OCI-LY1 (cell line): ENCODE results near the gene ATP8A1.

Source experiments
- CTCF ChIP-seq: fragments of 200-600 bp; sonication (generic), shearing (Covaris generic); IDR thresholded peaks from 2 replicates; pipeline ENCODE4 v1.5.1; 2017; ENCODE audit warnings: mild to moderate bottlenecking, antibody characterized with exemption, low read length, moderate library complexity, mixed read lengths
- EZH2 ChIP-seq: fragments of 200-600 bp; sonication (generic), shearing (Covaris generic); IDR thresholded peaks from 2 replicates; pipeline ENCODE4 v1.8.0; 2017; ENCODE audit warnings: borderline replicate concordance, mixed run types, mild to moderate bottlenecking, antibody characterized with exemption, low read length, moderate library complexity, mixed read lengths

GRCh38 chr4:42436928-42437565, 219.9 kb downstream of the ATP8A1 start:
- no peak for TF ChIP-seq CTCF
- TF ChIP-seq EZH2: no peak
